Posterior cingulate gyrus (tissue), 11 donors: ENCODE results near the gene IMP3.
"Not testable (repeated sequence)": the region's sequence is repeated elsewhere in the genome, so short reads cannot be mapped to it uniquely, and the experiment has no call there.

ENCODE experiments used
- DNase-seq, 10 donors: peaks; one replicate each; pipeline versions ENCODE4 v3.0.0 to v3.0.0-alpha.2; 2020 to 2021; ENCODE audit warnings: mixed read lengths in 3 of 10
- intact Hi-C: fragments of 100-400 bp; cut with DNase I; formaldehyde crosslinking; loops from one replicate; pipeline ENCODE4 v1.15.1; 2023

IMP3 gene, protein sequence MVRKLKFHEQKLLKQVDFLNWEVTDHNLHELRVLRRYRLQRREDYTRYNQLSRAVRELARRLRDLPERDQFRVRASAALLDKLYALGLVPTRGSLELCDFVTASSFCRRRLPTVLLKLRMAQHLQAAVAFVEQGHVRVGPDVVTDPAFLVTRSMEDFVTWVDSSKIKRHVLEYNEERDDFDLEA

DNA sequence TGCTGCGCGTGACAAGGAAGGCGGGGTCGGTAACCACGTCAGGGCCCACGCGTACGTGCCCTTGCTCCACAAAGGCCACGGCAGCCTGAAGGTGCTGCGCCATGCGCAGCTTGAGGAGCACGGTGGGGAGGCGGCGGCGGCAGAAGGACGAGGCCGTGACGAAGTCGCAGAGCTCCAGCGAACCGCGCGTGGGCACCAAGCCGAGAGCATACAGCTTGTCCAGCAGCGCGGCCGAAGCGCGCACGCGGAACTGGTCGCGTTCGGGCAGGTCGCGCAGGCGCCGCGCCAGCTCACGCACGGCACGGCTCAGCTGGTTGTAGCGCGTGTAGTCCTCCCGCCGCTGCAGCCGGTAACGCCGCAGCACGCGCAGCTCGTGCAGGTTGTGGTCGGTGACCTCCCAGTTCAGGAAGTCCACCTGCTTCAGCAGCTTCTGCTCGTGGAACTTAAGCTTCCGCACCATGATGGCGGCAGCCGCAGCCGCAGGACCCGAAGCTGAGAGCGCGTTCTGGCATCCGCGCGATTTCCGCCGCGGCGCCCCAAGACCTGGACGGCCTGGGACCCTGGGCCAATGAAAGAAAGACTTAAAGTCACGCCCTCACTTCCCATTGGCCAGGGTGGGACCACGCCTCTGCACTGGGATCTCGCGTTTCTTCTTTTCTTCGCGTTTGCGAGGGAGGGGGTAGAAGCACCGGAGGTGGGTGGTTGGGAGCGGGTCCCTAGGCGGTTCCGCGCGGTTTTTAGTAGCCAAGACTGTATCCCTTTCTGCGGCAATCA, at the start of gene IMP3:
Gene IMP3 (minus strand): TSS at position 516 of the 774 bp plus-strand sequence. CDS start 56 bp downstream, at position 460.
- peak; percentile 94 to 99 (median 96) for DNase-seq
- intact Hi-C loops: loop anchor here (1.0 to 5.0 kb wide), 4 partner anchors 8 to 61 kb away; partner anchors contain the start of gene PTPN9

DNA sequence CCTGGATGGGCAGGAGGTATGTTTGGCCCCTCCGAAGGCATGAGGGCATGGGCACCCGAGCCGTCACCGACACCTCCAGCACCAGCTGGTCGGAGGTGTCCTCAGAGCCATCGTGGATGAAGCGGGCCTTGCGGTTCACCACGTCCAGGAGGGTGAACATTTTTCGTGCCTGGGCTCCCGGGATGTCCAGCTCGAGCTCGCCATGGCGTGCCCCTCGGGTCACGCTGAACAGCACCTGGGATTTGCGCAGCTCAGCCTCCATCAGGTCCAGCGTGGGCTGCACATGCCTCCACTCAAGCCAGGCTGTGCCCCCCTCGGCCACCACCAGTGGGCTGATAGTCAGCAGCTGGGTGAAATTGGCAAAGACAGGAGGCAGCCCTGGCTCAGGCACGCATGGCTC, 49.4 kb upstream of the IMP3 start:
- intact Hi-C loops, DNase-seq: not testable (repeated sequence)

DNA sequence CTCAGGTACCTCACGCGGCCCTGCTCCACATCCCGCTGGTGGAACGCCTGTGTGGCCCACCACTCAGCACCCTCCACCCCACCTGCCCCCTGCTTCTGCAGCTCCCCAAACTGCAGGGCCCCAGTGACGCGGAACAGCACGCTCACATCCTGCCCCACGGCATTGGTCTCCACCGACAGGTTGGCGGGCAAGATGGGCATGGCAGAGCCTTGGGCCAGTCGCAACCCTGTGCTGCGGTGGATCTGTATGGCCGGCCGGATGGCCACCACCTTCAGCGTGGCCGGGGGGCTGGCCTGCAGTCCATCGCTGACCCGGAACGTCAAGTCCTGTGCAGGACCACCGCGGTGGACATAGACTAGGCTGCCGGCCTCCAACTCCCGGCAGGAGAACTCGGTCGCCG, 48.8 kb upstream of the IMP3 start:
- no peak for DNase-seq
- intact Hi-C loops: no loop called here

DNA sequence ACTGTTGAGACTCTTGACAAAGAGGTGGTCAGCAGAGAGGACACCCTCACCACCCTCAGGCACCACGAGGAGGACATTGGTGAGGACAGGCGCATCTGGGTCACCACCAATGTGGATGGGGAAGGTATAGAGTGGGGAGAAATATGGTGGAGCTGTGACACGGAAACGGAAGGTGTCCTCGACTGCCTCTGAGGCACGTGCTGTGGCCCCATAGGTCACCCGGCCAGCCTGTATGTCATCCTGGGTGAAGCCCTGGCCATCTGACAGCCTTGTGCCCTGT, 48.2 kb upstream of the IMP3 start:
- no peak for DNase-seq
- intact Hi-C loops: no loop called here

DNA sequence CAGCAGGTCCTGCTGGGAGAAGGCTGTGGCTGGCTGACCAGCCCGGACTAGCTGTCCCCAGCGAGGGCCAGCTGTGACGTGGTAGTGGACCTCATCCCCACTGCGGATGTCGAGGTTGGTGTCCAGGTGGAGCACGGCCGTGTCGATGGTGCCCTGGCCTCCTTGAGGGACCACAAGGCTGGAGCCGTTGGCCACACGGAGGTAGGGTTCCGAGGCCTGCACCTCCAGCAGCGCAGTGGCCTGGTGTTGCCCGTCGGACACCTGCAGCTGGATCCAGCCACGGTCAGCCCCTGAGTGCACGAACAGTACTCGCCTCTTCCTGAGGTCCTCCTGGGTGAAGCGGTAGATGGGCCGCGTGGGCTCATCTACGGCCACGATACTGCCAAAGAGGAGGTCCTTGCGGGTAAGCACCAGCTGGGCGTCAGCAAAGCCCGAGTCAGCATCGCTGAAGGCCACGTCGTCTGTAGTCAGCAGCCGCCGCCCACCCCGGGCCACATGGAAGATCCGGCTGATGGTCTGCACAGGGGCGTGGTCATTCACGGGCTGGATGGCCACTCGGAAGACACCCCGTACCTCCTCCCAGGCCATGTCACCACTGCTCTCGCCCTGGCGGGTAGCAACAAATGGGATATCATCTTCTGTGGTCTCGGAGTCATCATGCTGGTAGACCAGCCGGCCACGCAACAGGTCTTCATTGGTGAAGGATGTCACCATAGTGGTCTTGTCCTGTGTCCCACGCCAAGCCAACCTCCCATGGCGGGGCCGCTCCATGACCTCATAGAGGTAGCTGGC, 47.7 kb upstream of the IMP3 start:
- intact Hi-C loops: no loop called here
- no peak for DNase-seq

DNA sequence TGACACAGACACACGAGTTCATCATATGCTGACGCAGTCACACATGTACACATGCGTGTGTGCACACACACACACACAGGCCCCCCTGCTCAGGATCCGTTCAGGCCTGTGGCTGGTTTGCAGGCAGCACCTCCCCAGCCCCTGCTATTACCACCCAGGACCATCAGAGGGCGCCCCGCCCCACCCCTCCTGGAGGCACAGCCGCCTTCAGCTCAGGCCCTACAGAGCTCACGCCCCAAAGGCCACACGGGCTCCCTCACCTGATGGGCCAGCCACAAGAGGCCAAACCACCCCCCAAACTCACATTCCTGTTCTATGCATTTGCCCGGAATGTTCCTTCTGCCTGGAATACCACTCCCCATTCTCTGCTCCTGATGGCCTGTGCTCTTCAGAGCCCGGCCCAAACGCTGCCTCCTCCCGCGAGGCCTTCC, 46.2 kb upstream of the IMP3 start:
- peak; percentile 42 to 96 (median 76) for DNase-seq
- intact Hi-C loops: not testable (repeated sequence)

DNA sequence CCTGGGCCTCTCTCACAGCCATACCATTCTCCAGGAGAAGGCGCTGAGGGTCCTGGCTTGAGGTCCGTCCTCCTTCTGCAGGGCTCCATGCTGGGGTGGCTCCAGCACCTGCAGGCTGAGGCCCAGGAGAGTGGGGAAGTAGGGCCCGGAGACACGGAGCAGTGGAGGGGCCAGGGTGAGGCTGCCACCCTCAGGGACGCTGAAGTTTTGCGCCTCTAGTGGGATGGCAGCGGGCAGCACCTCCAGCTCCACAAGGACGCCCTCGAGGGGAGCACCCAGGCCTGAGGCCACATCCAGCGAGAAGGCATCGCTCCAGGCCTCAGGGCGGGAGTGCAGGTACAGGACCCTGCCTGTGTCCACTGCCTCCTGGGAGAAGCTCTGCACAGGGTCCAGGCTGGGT, 45.2 kb upstream of the IMP3 start:
- no peak for DNase-seq
- intact Hi-C loops: no loop called here

DNA sequence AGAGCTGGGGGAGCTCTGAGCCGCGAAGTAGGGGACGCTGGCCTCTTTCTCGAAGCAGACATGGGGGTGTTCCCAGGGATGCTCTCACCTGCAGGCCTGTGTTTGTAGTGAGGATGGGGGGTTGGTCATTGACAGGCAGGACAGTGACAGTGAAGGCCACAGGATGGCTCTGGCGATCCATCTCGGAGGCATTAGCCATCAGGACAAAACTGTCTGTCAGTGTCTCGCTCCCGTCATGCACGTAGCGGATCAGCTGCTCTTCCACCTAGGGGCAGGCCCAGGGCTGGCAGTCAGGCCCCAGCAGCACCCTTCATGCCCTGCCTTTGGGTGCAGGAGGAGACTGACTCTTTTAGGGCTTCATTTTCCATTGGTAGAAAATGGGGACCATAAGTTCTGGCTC, 44.6 kb upstream of the IMP3 start:
- intact Hi-C loops: loop anchor here (5.0 kb wide), 1 partner anchor 47 kb away; no protein-coding TSS in a partner anchor
- DNase-seq: no peak

DNA sequence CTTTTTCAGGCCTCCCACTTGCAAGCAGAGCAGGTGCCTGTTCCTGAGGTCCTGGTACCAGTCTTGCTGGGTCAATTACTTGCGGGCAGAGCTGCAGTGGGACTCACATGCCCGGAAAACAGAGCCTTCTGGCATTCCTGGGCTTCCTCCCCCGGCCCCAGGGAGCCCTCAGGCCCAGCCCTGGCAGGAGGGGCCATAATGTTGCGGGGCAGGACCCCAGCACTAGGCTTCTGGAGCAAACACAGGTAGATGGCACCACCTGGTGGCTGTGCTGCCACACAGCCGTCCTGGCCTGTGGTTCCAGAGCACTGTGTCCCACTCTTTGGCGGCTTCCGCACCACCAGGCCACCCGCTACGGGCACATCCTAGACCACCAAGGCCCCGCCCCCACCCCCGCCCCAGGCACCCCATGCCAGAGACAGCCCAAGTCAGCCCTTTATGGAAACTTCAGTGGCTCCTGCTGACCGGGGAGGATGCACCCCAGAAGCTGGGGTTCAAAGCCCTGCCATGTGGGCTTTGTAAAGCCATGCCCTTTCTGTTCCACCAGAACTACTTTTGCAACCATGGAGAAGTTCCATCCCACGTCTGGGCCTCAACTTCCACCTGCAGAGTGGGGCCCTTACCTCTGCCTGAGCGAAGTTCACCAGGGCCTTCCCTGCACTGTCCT, 43.8 kb upstream of the IMP3 start:
- intact Hi-C loops: loop anchor here (5.0 kb wide), 1 partner anchor 46 kb away; no protein-coding TSS in a partner anchor

DNA sequence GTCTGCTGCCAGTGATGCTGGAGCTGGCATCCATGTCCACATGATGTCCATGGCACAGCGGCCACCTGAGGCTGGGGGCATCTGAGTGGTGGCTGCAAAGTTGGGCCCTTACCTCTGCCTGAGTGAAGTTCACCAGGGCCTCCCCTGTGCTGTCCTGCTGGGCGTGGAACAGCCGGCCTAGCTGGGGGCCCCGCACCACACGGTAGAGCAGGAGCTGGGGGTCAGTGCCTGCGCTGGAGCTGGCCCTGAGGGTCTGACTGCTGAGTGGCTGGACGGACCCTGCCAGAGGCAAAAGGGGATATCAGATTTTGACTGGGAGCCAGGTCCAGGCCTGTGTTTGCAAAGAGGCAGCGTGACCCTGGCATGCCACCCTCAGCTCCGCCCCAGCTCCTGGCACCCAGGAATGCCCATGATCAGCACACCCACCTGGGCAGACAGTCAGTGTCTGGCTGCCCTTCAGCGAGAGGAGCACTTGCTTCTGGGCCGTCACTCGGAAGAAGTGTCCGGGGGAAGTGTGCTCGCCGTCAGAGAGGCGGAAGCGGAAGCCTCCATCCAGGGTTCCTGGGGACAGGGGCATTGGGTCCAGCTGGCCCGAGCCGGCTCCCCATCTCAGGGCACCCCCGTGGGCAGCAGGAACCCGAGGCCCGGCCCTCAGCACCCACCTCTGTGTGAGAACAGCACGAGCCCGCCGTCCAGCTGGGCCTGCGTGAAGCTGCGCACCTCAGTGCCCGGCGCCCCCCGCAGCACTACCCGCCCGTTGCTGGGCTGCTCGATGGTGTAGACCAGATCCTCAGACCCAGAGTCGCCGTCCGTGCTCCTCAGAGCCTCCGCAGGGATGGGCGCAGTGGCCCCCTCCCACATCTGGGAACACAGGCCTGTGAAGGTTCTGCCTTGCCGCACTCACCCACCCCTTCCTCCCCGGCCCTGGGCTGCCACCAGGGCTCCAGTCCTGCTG, 42.4 kb upstream of the IMP3 start:
- intact Hi-C loops: loop anchor here (5.0 kb wide), 1 partner anchor 45 kb away; no protein-coding TSS in a partner anchor
- no peak for DNase-seq

More for the DNA sequence above, 43.8 kb upstream of the IMP3 start:
- peak; percentile 44 to 95 (median 68) for DNase-seq

DNA sequence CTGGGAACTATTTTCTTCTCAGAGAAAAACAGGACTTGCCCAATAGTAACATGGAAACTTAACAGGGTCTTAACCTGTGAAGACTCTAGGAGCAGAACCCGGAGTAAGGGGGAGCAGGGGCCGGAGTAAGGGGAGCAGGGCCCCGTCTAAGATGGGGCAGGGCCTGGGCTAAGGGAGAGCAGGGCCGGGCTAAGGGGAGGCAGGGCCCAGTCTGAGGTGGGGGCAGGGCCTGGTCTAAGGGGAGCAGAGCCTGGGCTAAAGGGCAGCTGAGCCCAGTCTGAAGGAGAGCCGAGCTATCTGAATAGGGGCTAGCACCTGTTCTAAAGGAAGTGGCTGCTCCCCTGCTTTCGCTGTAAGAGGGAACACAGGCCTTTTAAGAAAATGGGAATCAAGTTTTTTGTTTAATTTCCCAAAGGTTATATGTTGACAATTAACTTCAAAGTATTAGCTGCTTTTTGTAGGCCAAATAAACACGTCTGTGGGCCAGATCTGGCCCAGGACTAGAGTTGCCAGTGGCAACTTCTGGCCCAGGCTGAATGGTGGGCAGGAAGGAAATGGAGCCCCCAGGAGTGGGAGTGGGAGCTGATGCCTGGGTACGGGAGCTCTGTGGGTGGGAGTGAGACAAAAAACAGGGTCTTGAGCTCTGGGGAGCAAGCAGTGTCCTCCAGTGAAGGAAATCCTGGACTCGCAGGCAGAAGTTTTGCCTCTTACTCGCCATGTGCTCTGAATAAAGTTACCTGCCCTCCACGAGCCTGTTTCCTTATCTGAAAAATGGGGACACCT, 40.2 kb upstream of the IMP3 start:
- DNase-seq: no peak
- intact Hi-C loops: loop anchor here (5.0 kb wide), 1 partner anchor 43 kb away; no protein-coding TSS in a partner anchor

DNA sequence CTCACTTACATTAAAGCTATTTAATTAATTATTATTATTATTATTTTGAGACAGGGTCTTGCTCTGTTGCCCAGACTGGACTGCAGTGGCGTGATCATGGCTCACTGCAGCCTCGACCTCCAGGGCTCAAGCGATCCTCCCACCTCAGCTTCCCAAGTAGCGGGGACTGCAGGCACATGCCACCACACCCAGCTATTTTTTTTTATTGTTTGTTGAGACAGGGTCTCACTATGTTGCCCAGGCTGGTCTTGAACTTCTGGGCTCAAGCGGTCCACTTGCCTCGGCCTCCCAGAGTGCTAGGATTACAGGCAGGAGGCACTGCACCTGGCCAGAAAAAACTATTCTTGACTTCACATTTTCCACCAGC, 38.3 kb upstream of the IMP3 start:
- not testable (repeated sequence) for DNase-seq

DNA sequence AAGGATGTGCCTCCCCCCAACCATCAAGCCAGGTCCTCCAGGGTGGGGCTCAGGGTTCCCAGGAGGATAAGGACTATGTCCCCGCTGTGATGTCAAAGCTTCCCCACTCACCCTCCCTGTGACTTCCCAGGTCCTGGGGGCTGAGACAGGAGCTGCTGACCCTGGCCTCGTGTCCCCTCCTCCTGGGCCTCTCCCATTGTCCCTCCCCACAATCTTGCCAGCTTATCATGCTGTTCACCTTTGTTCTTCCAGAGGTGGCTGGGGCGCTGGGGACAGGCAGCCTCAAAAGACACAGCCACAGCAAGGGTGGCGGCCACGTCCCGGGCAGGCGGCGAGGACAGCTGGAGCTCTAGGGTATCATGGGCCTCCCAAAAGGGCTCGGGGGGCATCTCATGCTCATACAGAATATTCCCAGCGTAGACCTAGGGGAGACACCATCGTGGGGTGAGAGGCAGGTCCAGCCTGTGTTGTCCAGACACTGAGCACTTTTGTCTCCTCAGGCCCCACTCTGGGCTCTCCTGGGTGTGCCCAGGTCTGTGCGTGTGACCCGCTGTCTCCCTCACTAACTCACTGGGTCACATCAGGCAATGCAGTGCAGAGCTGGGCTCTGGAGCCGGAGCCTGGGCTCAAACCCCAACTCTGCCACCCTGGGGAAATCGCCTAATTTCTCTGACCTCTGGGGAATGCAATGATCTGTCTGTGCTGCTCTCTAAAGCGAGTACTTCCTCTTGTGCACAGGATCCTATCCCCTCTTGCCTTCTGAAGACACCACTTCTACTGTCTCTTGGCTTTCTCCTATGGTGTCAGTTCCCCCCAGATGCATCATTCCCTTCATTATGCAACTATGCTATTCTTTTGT, 37.7 kb upstream of the IMP3 start:
- DNase-seq: no peak
- intact Hi-C loops: no loop called here

More for the DNA sequence above, 38.3 kb upstream of the IMP3 start:
- intact Hi-C loops: not testable (repeated sequence)

DNA sequence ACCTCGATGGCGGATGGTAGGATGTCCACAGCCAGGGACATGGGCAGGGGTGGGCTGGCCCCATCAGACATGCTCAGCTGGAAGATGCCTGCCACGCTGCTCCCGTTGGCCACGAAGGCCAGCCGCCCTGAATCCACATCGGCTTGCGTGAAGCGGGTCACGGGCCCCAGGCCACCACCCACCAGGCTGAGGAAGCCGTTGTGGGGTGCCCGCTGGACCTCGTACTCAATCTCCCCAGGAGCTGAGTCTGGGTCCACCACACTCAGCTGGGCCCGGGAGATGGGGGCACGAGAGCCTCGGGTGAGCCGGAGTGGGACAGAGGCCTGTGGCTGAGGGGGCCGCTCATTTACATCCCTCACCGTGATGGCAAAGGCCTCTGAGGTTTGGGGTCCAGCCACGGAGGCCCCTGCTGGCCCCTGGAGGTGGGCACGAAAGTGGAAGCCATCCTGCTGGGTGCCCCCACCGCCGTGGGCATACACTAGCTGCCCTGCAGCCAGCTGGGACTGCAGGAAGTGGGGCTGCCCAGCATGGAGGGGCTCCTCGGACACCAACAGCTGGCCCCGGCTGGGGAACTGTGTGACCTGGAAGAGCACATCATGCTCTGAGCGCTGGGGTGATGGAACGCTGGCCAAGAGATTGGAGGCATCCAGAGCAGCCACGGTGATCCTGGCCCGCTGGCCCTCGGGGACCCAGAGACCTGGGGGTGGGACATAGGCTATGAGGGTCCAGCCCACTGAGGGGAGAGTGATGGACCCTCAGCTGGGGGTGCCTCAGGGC, 36.9 kb upstream of the IMP3 start:
- intact Hi-C loops: no loop called here
- DNase-seq: no peak

DNA sequence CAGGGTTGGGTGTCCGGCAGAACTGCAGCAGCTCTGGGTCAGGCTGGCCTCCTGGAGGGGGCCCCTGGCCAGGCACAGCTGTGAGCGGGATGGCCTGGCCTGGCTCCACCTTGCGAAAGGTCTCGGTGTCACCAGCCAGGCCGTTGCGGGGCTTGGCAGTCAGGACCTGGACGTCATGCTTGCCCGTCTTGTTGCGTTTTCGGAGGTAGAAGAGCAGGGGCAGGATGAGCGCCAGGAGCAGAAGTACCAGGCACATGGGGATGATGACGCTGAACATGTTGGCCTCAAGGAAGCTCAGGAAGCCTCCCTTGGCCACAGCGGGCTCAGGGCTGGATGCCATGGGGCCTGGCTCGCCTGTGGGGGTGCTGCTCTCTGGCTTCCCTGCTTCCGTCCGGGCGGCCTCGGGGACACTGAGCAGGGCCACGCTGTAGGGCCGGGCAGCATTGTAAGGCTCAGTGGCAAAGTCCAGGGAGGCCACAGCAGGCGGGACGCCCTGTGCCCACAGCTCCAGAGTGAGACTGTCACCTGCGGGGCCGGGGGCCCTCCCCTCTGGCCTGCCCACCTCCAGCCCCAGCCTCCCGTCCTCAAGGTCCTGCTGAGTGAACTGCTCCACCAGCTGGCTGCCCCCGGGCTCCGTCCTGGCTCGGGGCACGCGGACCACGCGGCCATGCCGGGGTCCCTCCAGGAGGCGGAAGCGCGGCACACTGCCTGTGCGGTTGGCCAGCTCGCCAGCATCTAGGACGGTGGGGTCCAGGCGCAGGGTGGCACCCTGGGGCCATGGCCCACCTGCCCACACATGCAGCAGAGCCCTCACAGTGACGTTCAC, 35.8 kb upstream of the IMP3 start:
- intact Hi-C loops: no loop called here
- DNase-seq: no peak

DNA sequence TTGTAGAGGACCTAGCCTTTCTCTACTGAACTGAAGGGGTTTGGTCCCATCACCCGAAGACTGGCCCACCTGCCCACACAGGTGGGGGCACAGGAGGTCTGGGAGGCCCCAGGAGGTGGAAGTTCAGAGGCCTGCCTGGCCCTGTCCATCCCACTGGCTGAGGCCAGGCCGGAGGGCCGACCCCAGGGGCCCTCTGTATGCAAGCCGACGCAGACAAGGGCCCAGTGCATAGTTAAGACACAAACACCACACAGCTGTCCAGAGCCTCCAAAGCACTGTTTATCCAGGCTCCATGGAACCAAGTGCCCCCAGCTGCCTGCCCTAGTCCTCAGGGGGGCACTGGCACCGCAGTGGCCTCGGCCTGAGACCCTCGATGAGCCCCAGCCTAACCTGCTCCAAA, 34.3 kb upstream of the IMP3 start:
- intact Hi-C loops: no loop called here
- DNase-seq: no peak
